C4-2B (cell line): ENCODE data around the gene MLLT3.

Experiments used
- ZFX ChIP-seq: fragments of 450-650 bp; IDR thresholded peaks from 2 replicates; pipeline ENCODE4 v1.6.1; 2017
- TF ChIP-seq, protein P1 (sequence below): fragments of 450-650 bp; conservative IDR thresholded peaks from 2 replicates; pipeline ENCODE4 v1.5.1; 2017; ENCODE audit warnings: mild to moderate bottlenecking

- TF ChIP-seq, protein P1, sequence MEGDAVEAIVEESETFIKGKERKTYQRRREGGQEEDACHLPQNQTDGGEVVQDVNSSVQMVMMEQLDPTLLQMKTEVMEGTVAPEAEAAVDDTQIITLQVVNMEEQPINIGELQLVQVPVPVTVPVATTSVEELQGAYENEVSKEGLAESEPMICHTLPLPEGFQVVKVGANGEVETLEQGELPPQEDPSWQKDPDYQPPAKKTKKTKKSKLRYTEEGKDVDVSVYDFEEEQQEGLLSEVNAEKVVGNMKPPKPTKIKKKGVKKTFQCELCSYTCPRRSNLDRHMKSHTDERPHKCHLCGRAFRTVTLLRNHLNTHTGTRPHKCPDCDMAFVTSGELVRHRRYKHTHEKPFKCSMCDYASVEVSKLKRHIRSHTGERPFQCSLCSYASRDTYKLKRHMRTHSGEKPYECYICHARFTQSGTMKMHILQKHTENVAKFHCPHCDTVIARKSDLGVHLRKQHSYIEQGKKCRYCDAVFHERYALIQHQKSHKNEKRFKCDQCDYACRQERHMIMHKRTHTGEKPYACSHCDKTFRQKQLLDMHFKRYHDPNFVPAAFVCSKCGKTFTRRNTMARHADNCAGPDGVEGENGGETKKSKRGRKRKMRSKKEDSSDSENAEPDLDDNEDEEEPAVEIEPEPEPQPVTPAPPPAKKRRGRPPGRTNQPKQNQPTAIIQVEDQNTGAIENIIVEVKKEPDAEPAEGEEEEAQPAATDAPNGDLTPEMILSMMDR: no peak
- no peak for TF ChIP-seq ZFX
These were observed 85.0 kb downstream of the MLLT3 start for GRCh38 chr9:20537294-20537693.
